HEK293 (cell line): Measurements from ENCODE around the gene RNU7-1.

ENCODE experiments used
- BCL11A ChIP-seq: fragments of 450-650 bp; formaldehyde crosslinking; IDR thresholded peaks from 2 replicates; pipeline ENCODE4 v1.5.1; 2016; ENCODE audit warnings: low read depth, missing biosample characterization, missing genetic modification characterization
- ZNF133 ChIP-seq: fragments of 450-650 bp; formaldehyde crosslinking; IDR thresholded peaks from 2 replicates; pipeline ENCODE4 v1.5.1; 2016; ENCODE audit warnings: missing biosample characterization, missing genetic modification characterization
- ZNF18 ChIP-seq: fragments of 450-650 bp; formaldehyde crosslinking; IDR thresholded peaks from 2 replicates; pipeline ENCODE4 v1.5.1; 2016; ENCODE audit warnings: missing biosample characterization, missing genetic modification characterization
- ZNF580 ChIP-seq: fragments of 450-650 bp; formaldehyde crosslinking; IDR thresholded peaks from 2 replicates; pipeline ENCODE4 v1.5.1; 2016; ENCODE audit warnings: missing biosample characterization, missing genetic modification characterization
- ZNF792 ChIP-seq: fragments of 450-650 bp; formaldehyde crosslinking; IDR thresholded peaks from 2 replicates; pipeline ENCODE4 v1.5.1; 2016; ENCODE audit warnings: missing biosample characterization, missing genetic modification characterization
- TF ChIP-seq, protein P1 (sequence below): fragments of 450-650 bp; formaldehyde crosslinking; IDR thresholded peaks from 2 replicates; pipeline ENCODE4 v1.5.1; 2016; ENCODE audit warnings: missing biosample characterization, missing genetic modification characterization

GRCh38 chr12:6941782-6942181, 1.8 kb upstream of the RNU7-1 start:
- no peak for TF ChIP-seq ZNF792 (tag by site-specific recombination)
- TF ChIP-seq ZNF580 (tag by site-specific recombination) = no peak
- no peak for TF ChIP-seq BCL11A (tag by site-specific recombination)
- TF ChIP-seq, protein P1, sequence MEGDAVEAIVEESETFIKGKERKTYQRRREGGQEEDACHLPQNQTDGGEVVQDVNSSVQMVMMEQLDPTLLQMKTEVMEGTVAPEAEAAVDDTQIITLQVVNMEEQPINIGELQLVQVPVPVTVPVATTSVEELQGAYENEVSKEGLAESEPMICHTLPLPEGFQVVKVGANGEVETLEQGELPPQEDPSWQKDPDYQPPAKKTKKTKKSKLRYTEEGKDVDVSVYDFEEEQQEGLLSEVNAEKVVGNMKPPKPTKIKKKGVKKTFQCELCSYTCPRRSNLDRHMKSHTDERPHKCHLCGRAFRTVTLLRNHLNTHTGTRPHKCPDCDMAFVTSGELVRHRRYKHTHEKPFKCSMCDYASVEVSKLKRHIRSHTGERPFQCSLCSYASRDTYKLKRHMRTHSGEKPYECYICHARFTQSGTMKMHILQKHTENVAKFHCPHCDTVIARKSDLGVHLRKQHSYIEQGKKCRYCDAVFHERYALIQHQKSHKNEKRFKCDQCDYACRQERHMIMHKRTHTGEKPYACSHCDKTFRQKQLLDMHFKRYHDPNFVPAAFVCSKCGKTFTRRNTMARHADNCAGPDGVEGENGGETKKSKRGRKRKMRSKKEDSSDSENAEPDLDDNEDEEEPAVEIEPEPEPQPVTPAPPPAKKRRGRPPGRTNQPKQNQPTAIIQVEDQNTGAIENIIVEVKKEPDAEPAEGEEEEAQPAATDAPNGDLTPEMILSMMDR = no peak
- no peak for TF ChIP-seq ZNF18 (tag by site-specific recombination)
- TF ChIP-seq ZNF133 (tag by site-specific recombination) = no peak
